Measurements from ENCODE around the gene ALDOC. TPM values are rescaled to one million over a fixed set of nuclear protein-coding genes. Genes with fewer than 3 reads are reported as not detected.
A peak's percentile ranks its signal among the peaks of the same experiment; 100 is the strongest.

Gene ALDOC
- total RNA-seq, 1 donor from 2014 or later = 44.0 TPM

DNA sequence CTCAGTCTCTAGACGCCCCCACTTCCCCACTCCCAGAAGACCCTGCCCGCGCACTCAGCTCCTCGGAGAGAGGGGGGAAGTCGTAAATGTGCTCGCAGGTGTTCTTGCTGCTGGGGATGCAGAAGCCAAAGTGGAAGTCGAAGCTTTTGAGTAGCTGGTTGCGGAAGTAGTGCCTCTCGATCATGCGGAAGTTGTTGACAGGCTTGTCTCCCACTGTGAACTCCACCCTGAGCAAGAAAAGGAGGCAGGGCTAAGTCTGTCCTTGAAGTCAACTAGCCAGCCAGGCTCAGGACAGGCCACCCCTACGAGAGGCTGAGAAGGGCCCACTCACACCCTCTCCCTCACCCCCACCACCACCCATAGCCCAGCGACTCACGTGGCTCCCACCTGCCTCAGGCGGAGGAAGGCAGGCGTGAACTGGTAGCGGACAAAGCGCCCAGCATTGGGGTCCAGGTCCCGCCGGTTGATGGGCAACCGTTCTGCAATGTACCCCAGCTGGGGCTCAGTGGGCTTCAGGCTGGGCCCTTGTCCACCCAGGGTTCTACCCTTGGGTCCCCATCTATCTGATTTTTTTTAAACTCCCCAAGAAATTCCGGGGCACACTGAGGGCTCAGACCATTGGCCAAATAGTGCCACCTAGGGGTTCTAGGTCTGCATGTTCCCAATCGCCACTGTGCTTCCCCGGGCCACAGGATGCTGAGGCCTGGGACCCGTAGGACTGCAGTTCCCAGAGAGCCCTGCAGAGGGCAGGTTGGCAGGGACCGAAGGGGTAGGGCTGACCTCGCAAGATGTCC, 28.9 kb downstream of the ALDOC start:
- Mint-ChIP-seq H3K27ac (peak overlapping the region; percentile 91), H3K27me3 (ENCODE audit: insufficient read depth) (no peaks in the 10 kb centered on the region), H3K9me3 (no peaks in the 10 kb centered on the region), H3K4me3 (peak overlapping the region; percentile 55), H3K4me1 (ENCODE audit: low read depth) (peaks cover 49% of the 10 kb centered on the region), H3K36me3 (ENCODE audit: low read depth) (peaks cover 10% of the 10 kb centered on the region)
- DNase-seq (ENCODE audit: low spot score) = peak; percentile 65
- intact Hi-C loops (cut with micrococcal nuclease) = loop anchor here (1.0 to 5.0 kb wide), 3 partner anchors 54 to 176 kb away; partner anchors contain the start of genes RSKR, SARM1 and VTN

DNA sequence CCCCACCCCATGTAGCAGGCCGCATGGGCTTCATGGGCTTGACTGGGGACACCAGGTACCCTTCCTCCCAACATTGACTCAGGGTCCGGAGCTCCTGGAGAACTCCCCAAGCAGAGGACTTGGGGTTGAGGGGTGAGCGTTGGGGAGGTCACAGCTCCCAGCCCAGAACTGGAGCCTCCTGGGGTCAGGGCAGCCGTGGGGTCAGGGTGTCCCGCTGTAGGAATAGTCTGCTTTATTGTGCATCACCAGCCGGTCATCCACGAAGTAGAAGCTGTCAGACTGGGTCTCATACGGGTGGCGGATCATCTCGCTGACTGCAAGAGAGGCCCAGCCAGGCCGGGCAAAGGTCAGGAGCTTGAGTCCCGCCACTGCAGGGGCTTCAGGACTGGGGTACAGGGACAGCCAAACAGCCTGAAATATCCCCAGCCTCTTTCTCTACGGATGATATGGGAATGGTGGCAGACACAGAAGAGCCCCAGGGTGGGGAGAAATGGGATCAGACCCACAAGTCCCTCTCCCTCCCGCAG, 29.5 kb downstream of the ALDOC start:
- H3K4me1 Mint-ChIP-seq (ENCODE audit: low read depth) = peaks cover 47% of the 10 kb centered on the region
- no peak overlapping the region for H3K27ac Mint-ChIP-seq
- peak overlapping the region; percentile 27 for H3K4me3 Mint-ChIP-seq
- no peaks in the 10 kb centered on the region for H3K9me3 Mint-ChIP-seq
- no peak for DNase-seq (ENCODE audit: low spot score)
- peaks cover 8% of the 10 kb centered on the region for H3K36me3 Mint-ChIP-seq (ENCODE audit: low read depth)
- intact Hi-C loops (cut with micrococcal nuclease) = loop anchor here (5.0 kb wide), 2 partner anchors 65 to 175 kb away; partner anchors contain the start of genes RSKR, SARM1 and VTN
- H3K27me3 Mint-ChIP-seq (ENCODE audit: insufficient read depth) = no peaks in the 10 kb centered on the region

DNA sequence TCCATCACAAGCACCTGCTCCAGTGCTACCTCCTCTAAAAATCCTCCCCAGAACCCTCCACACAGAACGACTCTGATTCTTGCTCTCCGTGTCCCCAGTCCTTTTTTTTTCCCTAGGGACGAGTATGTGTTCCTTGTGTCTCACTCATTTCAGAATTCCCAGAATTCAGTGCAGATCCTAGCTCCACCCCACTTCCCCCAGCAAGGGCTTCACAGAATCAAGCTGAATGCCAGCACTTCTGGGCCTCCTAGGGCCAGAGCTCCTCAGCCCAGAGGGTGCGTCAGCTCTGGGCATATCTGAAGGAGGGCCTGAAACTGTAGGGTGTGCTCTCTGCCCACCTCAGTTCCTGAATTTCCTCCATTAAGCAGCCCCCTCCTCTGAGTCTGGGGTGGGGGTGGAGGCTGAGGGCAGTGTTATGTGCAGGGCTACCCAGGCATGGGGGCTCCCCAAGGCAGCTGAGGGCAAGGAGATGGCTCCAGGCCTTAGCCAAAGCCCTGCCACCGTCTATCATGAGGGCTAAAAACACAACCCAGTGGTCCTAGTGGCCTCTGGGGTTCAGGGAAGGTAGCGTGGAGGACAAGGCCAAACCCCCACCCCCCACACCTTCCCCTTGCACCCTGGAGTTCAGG, 30.8 kb downstream of the ALDOC start:
- Mint-ChIP-seq H3K9me3 (no peaks in the 10 kb centered on the region), H3K4me1 (ENCODE audit: low read depth) (peaks cover 36% of the 10 kb centered on the region), H3K36me3 (ENCODE audit: low read depth) (peaks cover 5% of the 10 kb centered on the region), H3K27me3 (ENCODE audit: insufficient read depth) (no peaks in the 10 kb centered on the region), H3K27ac (no peak overlapping the region), H3K4me3 (no peak overlapping the region)
- intact Hi-C loops (cut with micrococcal nuclease) = loop anchor here (5.0 kb wide), 2 partner anchors 66 to 174 kb away; partner anchors contain the start of genes RSKR, SARM1 and VTN
- DNase-seq (ENCODE audit: low spot score) = no peak

DNA sequence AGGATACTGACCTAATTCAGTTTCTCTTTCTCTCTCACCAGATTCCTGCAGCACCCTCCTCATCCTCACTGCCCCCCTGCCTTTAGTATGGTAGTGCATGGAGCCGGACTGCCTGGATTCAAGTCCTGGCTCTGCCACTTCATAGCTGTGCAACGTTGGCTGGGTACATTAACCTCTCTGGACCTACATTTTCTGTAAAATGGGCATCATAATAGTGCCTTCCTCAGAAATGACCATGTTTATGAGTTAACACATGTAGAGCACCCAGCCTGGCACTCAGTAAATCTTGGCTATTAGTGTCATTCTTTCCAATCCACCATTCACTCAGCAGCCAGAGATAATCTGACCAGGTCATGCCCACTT, 31.6 kb downstream of the ALDOC start:
- H3K4me1 Mint-ChIP-seq (ENCODE audit: low read depth) = peaks cover 28% of the 10 kb centered on the region
- no peaks in the 10 kb centered on the region for H3K27me3 Mint-ChIP-seq (ENCODE audit: insufficient read depth)
- H3K9me3 Mint-ChIP-seq = no peaks in the 10 kb centered on the region
- H3K36me3 Mint-ChIP-seq (ENCODE audit: low read depth) = peaks cover 5% of the 10 kb centered on the region
- intact Hi-C loops (cut with micrococcal nuclease) = loop anchor here (5.0 kb wide), 2 partner anchors 67 to 173 kb away; partner anchors contain the start of genes RSKR, SARM1 and VTN
- H3K27ac Mint-ChIP-seq = no peak overlapping the region
- no peak overlapping the region for H3K4me3 Mint-ChIP-seq
- no peak for DNase-seq (ENCODE audit: low spot score)

DNA sequence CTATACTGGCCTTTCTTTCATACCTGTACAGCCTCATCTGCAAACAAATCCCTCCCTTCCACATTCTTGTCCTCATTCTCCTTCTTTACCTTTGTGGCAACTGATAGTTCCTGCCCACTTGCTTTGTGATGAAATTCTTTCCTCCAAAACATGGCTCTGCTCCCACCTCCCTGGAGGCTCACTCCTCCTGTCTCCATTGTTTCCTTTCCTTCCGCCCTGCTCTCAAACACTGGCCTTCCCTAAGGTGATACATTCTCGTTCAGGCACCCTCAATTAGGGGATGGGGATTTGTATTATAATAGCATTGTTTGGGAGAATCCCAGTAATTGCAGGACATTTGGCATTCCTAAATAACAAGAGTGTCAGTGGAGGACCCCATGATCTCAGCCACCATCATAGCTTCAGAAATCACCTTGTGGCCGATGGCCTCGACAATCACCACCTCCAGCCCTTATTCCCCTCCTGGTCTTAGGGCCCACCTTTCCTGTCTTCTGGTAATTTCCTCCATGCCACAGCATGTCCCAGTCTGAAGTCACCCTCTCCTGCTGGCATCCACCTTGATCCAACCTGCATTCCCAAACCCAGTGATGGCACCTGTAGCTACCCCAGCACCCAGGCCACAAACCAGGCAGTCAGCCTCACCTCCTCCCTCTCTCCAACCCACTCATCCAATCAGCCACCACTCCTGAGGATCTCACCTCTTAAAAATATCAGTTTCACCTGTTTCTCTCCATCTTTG, 32.1 kb downstream of the ALDOC start:
- no peaks in the 10 kb centered on the region for H3K9me3 Mint-ChIP-seq
- intact Hi-C loops (cut with micrococcal nuclease) = loop anchor here (5.0 kb wide), 2 partner anchors 68 to 172 kb away; partner anchors contain the start of genes RSKR, SARM1 and VTN
- peaks cover 22% of the 10 kb centered on the region for H3K4me1 Mint-ChIP-seq (ENCODE audit: low read depth)
- H3K27me3 Mint-ChIP-seq (ENCODE audit: insufficient read depth) = no peaks in the 10 kb centered on the region
- H3K36me3 Mint-ChIP-seq (ENCODE audit: low read depth) = peaks cover 5% of the 10 kb centered on the region
- no peak overlapping the region for H3K4me3 Mint-ChIP-seq
- no peak overlapping the region for H3K27ac Mint-ChIP-seq
- no peak for DNase-seq (ENCODE audit: low spot score)

DNA sequence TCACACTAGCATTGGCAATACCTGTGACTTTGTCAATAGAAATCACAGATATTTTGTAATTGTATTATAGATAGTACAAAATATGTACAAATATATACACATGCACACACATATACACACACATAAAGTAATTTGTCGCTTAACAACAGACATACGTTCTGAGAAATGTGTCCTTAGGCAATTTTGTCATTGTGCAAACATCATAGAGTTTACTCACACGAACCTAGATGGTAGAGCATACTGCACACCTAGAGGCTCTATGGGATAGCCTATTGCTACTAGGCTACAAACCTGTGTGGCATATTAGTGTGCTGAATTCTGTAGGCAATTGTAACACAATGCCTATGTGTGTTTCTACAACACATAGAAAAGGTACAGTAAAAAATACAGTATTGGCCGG, 35.3 kb downstream of the ALDOC start:
- H3K27ac Mint-ChIP-seq = no peak overlapping the region
- intact Hi-C loops (cut with micrococcal nuclease) = no loop called here
- no peaks in the 10 kb centered on the region for H3K27me3 Mint-ChIP-seq (ENCODE audit: insufficient read depth)
- DNase-seq (ENCODE audit: low spot score) = no peak
- no peak overlapping the region for H3K4me3 Mint-ChIP-seq
- no peaks in the 10 kb centered on the region for H3K36me3 Mint-ChIP-seq (ENCODE audit: low read depth)
- H3K9me3 Mint-ChIP-seq = no peaks in the 10 kb centered on the region
- no peaks in the 10 kb centered on the region for H3K4me1 Mint-ChIP-seq (ENCODE audit: low read depth)

DNA sequence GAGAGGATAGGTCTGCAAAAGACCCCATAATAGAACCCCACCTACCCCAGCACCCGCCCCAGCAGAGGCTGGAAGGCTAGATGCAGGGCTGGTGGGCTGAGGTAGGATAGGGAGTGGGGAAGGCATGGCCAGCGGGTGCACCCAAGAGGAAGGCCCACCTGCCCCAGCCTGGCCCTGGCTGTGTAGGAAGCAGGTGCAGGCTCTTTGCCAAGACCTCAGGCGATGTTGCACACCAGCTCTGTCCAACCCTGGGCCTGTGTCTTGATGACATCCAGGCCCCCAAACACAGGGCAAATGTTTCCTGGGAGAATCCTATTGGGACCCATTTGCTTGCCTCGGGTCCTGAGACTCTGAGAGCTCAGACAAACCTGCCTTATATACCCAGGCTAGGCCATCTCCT, 36.5 kb downstream of the ALDOC start:
- H3K4me1 Mint-ChIP-seq (ENCODE audit: low read depth) = no peaks in the 10 kb centered on the region
- H3K36me3 Mint-ChIP-seq (ENCODE audit: low read depth) = no peaks in the 10 kb centered on the region
- no peaks in the 10 kb centered on the region for H3K27me3 Mint-ChIP-seq (ENCODE audit: insufficient read depth)
- DNase-seq (ENCODE audit: low spot score) = no peak
- no peak overlapping the region for H3K27ac Mint-ChIP-seq
- no peak overlapping the region for H3K4me3 Mint-ChIP-seq
- no peaks in the 10 kb centered on the region for H3K9me3 Mint-ChIP-seq
- intact Hi-C loops (cut with micrococcal nuclease) = loop anchor here (1.0 kb wide), 1 partner anchor 46 kb away; no protein-coding TSS in a partner anchor

DNA sequence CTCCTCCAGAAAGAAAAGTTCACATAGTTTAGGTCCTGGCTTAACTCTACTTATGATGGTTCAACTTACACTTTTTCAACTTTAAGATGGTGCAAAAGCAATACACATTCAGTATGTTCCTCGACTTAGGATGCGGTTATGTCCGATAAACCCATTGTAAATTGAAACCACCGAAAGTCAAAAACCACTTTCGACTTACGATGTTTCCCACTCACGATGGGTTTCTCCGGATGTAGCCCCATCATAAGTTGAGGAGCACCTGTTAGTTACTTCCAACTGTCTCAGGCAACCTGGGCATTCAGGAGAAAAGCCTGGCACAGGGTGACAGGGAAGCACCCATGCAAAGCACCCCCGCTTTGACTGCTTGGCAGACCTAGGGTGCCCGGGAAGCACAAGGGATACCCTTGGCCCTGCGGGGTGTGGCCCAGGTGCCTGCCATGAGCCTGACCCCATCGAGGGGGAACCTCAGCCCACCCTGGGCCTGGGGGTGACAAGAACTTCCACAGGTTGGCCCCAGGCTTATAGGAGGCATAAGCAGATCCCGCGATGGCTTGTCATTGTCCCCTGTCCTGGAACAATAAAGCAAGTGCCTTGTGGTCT, 38.3 kb downstream of the ALDOC start:
- Mint-ChIP-seq H3K27me3 (ENCODE audit: insufficient read depth) (no peaks in the 10 kb centered on the region), H3K36me3 (ENCODE audit: low read depth) (no peaks in the 10 kb centered on the region), H3K4me3 (no peak overlapping the region), H3K27ac (no peak overlapping the region), H3K4me1 (ENCODE audit: low read depth) (no peaks in the 10 kb centered on the region), H3K9me3 (no peaks in the 10 kb centered on the region)
- intact Hi-C loops (cut with micrococcal nuclease) = no loop called here
- DNase-seq (ENCODE audit: low spot score) = no peak

DNA sequence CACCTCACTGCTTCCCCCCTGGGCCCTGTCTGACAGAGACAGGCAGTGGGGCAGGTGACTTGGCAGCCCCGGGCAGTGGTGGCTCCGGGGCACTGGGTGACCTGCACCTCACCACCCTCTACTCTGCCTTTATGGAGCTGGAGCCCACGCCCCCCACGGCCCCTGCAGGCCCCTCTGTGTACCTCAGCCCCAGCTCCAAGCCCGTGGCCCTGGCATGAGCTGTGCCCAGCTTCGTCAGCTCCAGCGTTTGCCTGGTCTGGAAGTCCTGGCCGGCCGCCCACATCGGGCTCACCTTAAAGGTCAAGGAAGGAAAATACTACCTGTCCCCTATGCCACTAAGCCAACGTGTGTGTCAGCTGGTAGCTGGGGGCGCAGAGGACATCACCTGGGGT, 39.5 kb downstream of the ALDOC start:
- H3K27me3 Mint-ChIP-seq (ENCODE audit: insufficient read depth) = no peaks in the 10 kb centered on the region
- H3K27ac Mint-ChIP-seq = no peak overlapping the region
- H3K4me3 Mint-ChIP-seq = no peak overlapping the region
- intact Hi-C loops (cut with micrococcal nuclease) = no loop called here
- H3K4me1 Mint-ChIP-seq (ENCODE audit: low read depth) = no peaks in the 10 kb centered on the region
- DNase-seq (ENCODE audit: low spot score) = no peak
- no peaks in the 10 kb centered on the region for H3K36me3 Mint-ChIP-seq (ENCODE audit: low read depth)
- H3K9me3 Mint-ChIP-seq = no peaks in the 10 kb centered on the region

DNA sequence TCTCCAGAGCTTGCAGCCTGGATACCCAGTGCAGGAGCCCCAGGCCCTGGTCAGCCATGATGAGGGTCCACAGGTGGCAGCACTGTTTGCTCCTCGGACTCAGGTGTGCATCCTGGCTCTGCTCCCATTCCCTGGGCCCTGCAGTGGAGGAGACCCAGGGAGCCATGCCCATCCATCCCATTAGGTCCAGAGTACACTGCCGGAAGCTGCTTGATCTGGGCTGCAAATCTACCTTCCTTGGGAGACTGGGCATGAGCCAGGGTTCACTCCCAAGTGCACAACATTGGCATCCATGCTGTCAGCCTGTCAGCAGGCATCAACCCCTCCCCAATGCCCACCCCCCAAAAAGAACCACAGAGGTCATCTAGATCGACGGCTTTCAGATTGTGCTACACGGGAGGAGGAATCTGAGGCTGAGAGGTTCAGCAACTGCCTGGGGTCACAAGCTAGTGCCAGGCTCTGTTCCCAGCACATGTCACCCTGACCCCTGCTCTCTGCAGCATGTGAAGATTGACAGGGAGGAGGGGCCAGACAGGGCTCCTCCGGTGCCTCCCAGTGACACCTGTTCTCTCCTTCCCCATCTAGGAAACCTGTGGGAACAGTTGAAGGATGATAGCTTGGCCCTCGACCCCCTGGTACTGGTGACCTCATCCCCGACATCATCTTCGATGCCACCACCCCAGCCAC, 40.0 kb downstream of the ALDOC start:
- H3K9me3 Mint-ChIP-seq = no peaks in the 10 kb centered on the region
- H3K27ac Mint-ChIP-seq = no peak overlapping the region
- DNase-seq (ENCODE audit: low spot score) = no peak
- H3K4me3 Mint-ChIP-seq = no peak overlapping the region
- H3K4me1 Mint-ChIP-seq (ENCODE audit: low read depth) = no peaks in the 10 kb centered on the region
- no peaks in the 10 kb centered on the region for H3K36me3 Mint-ChIP-seq (ENCODE audit: low read depth)
- H3K27me3 Mint-ChIP-seq (ENCODE audit: insufficient read depth) = no peaks in the 10 kb centered on the region
- intact Hi-C loops (cut with micrococcal nuclease) = no loop called here

DNA sequence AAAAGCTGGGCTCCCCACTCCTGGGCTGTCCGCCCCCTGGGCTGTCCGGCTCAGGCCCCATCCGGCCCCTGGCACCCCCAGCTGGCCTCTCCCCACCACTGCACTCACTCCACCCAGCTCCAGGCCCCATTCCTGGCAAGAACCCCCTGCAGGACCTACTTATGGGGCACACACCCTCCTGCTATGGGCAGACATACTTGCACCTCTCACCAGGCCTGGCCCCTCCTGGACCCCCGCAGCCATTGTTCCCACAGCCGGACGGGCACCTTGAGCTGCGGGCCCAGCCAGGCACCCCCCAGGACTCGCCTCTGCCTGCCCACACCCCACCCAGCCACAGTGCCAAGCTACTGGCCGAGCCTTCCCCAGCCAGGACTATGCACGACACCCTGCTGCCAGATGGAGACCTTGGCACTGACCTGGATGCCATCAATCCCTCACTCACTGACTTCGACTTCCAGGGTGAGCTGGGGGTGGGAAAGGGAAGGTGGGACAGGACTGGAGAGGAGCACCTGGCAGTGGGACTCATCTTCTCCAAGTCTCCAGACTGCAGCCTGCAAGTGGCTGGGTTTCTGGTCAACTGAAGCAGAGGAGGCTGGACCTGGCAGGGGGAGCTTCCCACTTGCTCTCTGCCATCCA, 41.8 kb downstream of the ALDOC start:
- Mint-ChIP-seq H3K27me3 (ENCODE audit: insufficient read depth) (no peaks in the 10 kb centered on the region), H3K4me1 (ENCODE audit: low read depth) (no peaks in the 10 kb centered on the region), H3K36me3 (ENCODE audit: low read depth) (no peaks in the 10 kb centered on the region), H3K27ac (no peak overlapping the region), H3K4me3 (no peak overlapping the region), H3K9me3 (no peaks in the 10 kb centered on the region)
- DNase-seq (ENCODE audit: low spot score) = no peak
- intact Hi-C loops (cut with micrococcal nuclease) = no loop called here
